DND-41 (cell line): ENCODE data around the gene MZT2B.
"Not testable (repeated sequence)": the region's sequence is repeated elsewhere in the genome, so short reads cannot be mapped to it uniquely, and the experiment has no call there.

ENCODE experiments used
- CTCF ChIP-seq: IDR thresholded peaks from 2 replicates; pipeline ENCODE4 v1.5.1; 2012; ENCODE audit warnings: borderline replicate concordance, low read length, moderate library complexity, mild to moderate bottlenecking; ENCODE audit not compliant: poor library complexity, severe bottlenecking; ENCODE audit errors: extremely low read depth
- EZH2 ChIP-seq: IDR thresholded peaks from 3 replicates; pipeline ENCODE4 v1.6.1; 2012; ENCODE audit warnings: borderline replicate concordance, low read depth, mild to moderate bottlenecking, moderate library complexity, low read length, inconsistent platforms; ENCODE audit not compliant: severe bottlenecking

GRCh38 chr2:130220505-130220904 is 38.4 kb downstream of the MZT2B start:
- not testable (repeated sequence) for TF ChIP-seq CTCF, EZH2
